ENCODE results near the gene C6orf58.

C6orf58 gene

DNA sequence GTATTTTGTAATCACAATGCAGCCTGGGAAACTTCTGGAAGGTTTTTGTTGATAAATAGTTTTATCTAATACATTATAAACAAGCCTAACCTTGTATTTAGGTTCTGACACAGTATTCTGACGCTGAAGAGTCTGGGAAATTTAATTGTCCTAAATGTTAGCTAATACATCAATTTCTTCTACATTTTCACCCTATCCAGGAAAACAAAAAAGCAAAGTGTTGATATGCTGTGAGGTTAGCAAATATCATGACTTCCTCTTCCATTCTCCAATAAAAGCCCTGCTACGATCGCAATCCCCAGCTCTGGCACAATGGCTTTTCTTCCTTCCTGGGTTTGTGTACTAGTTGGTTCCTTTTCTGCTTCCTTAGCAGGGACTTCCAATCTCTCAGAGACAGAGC lies at the start of gene C6orf58:
C6orf58 (plus strand) TSS at position 301 of the 400 bp plus-strand sequence; CDS start at position 313, 12 bp downstream.
- DNase-seq: no peak

DNA sequence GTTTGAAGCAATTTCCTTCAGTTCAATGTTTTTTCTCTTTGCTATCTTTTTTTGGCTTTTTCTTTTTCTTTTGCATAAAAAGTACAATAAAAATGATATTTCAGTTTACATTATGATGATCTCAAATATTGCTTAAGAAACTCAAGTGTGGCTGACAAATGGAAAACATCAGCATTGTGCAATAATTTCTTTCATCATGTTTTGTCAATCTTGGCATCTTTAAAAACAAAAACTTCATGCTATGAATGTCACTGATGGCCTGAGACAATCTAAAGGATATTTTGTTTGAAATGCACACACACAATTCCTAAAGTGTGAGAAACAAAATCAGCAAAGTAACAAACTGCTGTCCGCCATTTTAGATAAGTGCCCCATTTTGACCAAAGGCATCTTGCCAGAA lies 44.0 kb upstream of the C6orf58 start:
- no peak for DNase-seq

DNA sequence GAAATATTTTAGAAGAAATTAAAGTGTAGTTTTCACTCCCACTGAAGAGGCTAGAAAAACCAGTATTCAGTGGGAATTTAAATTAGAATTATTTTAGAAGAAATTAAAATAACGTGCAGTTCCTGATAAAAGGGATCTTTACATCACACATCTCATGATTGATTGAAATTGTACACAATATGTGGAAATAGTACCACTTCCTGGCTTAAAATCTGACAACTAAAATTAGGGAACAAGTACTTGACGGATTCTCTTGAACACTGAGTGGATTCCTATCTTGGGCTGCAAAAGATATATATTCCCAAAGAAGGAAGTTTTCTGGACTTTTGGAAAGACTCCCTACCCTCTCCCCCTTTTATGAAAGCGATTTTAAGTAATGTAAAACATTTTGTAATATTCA lies 43.2 kb upstream of the C6orf58 start:
- DNase-seq: no peak

DNA sequence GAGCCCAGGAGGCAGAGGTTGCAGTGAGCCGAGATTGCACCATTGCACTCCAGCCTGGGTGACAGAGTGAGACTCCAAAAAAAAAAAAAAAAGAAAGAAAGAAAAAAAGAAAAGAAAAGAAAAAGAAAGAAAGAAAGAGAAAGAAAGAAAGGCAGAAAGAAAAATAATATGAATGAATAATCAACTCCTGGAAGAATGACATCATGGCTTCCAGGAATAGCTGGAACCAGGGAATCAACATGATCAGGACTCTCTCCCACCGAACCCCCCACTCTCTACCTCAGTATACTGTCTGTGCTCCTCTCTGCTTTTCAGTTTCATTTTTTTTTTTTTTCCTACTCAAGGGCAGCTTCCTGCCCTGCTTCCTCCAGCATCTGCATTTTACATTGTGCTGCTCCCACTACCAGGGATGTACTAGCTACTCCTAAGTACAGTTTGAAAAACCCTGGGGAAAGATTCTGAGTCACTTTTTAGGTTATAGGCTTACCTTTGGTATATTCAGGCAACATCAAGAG lies 38.2 kb upstream of the C6orf58 start:
- no peak for DNase-seq

DNA sequence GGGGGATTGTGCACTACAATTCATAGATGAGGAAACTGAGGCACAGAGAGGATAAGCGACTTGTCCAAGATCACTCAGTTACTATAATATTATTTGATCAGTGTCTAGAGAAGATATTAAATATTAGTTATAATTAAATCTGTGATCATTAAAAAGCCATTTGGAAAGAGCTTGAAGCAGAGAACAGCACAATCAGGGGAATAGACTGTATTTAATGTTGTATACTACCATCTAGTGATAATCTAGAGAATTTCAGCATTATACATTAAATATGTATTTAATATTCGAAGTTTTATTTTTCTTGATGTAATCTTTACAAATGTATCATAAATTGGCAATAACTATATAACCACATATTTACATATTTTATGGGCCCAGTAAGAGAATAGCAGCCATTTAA lies 37.7 kb upstream of the C6orf58 start:
- DNase-seq: no peak

DNA sequence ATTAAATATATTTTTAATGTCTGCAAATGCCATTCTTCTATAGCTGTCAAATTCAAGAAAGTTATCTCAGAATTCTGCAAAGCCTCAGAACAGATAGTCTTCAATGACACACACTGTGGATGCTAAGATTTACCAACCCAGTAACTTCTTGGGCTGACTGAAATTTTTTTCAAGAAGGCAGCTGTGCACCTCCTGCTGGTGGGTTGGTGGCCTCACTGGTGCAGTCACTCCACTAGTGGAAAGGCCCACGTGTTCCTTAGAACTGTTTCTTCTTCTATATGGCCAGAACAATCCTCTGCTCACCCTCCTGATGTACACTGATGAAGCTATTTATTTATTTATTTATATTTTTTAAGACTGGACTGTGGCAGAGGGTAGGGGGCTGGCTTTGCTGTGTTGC lies 29.8 kb upstream of the C6orf58 start:
- no peak for DNase-seq

DNA sequence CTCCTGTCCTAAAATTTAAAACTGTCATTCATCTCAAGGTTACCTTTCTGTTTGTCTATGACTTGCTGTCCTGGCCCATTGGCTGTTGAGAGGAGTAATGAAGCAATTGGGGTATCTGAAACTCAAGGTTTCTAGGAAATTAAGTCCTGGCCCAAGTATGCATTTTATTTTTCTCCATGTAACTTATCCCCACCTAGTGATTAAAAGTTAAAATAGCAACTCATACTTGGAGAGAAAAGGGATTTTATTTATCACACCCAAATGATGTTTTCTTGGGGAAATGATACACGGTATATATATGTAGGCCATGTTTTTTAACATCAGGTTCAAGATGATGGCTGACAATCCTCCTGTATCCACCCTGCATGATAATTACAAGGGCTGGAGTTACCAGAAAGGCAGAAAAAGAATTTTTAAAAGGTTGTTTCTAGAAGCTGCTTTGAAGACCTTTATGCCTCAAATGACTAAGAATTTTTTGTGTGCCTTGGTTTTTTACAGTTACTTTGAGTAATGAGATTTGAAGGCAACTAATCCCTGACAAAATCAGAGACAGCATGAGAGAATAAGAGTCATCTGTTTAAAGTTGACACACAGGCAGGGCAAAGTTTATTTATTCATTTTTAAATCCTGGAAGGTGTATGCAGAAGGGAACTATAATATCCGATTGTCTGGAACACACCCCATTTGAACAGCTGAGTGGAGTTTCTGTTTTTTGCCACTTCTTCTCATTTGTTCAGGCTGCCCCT lies 28.9 kb upstream of the C6orf58 start:
- no peak for DNase-seq

DNA sequence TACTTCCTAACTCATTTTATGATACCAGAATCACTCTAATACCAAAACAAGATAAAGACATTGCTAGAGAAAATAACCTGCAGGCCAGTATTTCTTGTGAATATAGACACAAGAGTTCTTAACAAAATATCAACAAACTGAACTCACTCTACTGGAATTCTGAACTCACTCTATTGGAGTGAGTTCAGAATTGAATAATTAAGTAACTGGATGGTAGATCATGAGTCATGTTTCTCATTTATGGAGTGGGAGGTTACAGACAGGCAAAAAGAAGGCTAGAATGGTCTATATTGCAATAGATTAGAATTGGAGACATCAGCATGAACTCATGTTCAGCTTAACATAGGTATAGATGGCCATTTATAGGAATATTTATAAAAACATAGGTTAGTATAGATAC lies 26.6 kb upstream of the C6orf58 start:
- DNase-seq: no peak

DNA sequence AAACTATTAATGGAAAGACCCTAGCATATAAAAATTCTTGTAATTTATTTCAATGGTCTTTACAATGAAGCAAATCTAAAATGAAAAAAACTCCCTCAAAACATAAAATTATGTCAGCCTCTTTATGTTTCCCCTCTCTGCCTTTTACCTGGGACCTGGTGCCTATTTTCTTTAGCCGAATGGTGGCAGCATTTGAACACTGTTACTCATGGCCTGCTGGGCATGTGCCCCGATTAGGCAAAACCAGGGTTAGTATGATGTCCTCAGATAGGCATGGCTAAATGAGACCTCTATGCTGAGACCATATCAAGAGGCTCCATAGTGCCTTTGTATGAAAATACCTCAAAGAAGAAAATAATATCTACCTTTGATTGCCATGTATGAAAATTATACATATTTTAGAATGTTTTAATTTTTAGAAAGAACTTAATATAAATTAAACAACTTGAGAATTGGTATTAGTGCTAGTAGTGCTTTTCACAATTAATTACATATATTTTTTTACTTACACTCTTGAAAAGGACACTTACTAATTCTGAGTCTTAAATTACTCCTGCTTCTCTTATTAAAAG lies 22.5 kb upstream of the C6orf58 start:
- DNase-seq: no peak

DNA sequence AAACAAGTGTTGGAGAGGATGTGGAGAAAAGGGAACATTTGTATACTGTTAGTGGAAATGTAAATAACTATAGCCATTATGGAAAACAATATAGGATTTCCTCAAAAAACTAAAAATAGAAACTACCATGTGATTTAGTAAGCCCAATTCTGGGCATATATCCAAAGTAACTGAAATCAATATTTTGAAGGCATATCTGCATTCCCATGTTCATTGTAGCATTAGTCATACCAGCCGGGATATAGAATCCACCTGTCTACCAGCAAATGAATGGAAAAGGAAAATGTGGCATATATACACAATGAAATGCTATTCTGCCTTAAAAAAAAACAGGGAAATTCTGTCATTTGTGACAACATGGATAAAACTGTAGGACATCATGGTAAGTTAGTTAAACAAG lies 15.3 kb upstream of the C6orf58 start:
- DNase-seq: no peak

DNA sequence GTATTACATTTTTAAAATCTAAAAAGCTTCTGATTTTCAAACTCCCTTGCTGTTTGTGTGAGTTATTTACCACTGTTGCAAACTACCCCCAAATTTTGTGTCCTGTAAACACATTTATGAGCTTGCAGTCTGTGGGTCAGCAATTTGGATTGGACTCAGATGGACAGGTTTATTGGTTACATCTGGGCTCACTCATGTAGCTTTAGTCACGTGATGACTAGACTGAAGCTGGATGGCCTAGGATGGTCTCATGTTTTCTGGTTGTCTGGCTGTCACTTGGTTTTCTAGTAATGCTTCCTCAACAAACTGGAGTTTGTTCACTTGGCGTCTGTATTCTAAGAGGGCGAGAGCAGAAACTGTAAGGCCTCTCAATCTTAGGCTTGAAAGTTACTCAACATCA lies 12.2 kb upstream of the C6orf58 start:
- DNase-seq: no peak

DNA sequence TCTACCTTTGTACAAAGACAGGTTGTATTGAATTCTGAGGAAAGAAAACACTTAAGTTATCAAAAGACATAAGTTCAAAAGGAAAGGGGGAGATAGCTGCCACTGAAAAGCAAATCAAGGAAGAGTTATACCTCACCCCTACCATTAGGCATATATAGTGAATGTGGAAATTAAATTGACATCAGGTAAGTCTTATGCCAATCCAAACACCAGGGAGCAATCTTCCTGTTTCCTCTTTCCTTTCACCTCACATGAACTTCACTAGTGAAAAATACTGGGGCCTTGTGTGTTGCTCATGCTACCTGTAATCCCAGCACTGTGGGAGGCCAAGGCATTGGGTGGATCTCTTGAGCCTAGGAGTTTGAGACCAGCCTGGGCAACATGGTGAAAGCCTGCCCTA lies 10.9 kb upstream of the C6orf58 start:
- DNase-seq: no peak

DNA sequence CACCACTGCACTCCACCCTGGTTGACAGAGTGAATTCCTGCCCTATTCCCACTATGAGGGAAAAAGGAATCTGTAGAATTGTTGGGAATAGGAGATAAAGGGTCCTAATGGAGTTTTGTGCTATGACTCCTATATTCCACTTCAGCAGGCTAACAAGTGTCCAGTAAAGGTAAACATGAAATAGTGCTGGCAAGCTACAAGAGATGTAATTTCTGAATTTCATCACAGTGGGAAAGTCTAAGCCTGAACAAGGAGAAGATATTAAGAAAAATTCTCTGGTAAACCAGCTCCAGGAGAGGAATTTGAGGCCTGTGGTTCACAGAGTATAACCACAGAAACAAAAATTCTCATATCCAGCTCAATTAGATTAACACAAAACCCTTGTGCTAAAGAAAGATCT lies 10.3 kb upstream of the C6orf58 start:
- no peak for DNase-seq

DNA sequence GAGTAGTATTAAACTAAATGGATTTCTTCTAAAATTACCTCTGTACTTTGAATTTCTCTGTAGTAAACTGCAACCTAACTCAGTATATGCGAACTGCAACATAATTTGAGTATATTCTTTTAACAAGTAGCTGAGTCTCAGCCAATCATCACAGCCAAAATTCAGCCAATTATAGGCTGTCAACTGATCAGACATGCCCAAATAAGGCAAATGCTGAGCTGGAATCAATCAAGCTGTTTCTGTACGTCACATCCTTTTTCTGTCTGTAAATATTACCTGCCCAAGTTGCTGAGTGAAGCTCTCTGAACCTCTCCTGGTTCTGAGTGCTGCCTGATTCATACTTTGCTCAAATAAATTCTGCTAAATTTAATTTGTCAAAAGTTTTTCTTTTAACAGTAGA lies 9.5 kb upstream of the C6orf58 start:
- no peak for DNase-seq

DNA sequence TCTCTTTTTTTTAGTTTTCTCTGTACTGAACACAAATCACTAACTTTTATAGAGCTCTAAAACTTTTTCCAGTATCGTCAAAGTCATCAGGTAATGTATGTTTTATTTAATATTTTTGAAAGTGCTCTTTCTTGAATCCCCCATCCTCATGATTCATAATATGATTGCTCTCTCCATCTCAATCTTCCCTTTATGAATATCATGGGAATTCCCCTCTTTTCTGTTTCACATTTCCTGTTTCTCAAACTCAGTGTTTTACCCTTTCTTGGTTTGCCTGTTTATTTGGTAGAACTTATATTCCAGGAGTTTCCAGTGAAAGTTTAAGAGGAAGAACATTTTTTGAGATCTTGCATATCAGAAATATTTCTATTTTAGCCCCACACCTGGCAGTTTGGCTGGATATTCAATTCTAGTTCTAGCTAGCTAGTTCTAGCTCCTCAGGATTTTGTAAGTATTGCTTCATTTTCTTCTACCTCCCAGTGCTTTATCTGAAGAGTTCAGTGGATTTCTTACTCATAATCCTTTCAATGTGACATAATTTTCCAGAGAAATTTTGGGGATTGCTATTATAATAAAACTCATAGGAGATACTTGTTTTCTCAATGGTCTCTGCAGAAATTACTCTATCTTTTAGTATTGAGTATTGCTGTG lies 6.1 kb upstream of the C6orf58 start:
- no peak for DNase-seq

DNA sequence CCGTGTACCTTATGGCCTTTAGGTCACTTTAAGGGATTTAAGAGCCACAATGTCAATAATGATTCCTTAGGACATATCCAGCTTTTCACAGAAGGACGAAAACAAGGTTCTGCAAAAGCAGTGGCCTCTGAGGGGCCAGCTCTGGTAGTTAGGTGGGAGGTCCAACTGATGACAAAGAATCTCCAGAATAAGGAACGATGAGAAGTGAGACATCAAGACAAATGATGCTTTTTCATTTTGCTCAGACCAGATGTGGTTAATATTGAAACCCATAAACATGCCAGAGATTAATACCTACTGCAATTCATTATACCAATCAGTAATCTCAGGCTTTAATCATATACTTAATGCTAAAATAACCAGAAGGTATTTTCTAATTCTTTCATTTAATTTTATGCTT lies 1.9 kb downstream of the C6orf58 start:
- no peak for DNase-seq

DNA sequence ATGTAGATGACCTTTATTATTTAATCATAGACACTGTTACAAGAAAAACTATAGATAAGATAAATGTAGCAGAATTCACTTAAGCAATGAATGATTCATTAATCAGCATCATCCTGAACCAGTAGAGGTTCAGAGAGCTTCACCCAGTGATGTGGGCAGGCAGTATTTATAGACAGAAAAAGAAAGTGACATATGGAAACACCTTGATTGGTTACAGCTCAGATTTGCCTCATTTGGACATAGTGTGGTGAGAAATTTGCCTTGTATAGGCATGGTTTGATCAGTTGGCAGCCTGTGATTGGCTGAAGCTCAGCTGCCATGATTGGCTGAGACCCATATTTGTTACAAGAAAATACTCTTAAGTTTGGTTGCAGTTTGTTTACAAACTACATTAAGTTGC lies 4.6 kb downstream of the C6orf58 start:
- no peak for DNase-seq

DNA sequence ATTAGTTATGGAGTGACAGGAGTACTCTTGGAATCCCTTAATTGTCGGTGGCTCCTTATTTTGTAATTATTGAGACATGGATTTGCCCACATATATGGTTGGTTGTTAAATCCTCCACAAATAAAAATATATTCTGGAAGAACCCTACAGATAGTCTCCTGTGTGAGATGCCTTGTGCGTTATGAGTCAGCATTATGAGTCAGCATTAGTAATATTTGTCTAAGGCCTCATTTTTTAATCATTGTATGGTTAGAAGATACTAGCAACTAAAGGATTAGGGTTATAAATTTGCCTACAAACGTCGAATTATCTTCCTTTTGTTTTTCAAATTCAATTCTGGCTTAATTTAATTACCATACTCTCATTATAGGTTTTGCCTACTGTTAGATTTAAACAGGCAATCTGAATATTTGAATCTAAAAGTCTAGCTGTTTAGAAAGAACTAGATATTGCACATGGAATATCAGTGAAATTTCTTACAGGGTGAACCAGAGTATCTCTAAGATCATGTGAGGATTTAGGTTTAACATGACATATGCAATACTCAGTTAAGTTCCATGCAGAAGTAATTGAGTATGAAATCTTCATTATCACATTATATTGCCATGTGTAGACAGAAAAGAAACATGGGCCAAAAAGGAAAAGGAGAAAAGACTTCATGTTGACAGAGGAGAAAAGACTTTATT lies 5.9 kb downstream of the C6orf58 start:
- no peak for DNase-seq

DNA sequence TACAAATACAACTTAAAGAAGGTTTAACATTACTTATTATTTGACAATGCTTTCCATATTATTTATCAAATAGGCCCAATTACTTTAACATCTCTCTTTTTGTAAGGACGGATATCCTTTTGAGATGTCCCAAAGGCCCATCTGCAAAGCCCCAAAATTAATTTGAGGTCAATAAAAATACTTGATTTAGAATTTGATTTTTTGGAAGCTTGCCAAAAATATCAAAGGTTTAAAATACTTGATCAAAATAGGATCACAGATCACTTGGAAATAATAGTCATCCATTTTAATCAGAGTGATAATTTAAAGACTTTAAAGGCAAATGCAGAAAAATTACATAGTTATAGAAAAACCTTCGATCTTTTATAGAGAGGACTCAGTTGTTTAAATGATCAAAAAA lies 8.1 kb downstream of the C6orf58 start:
- DNase-seq: no peak

DNA sequence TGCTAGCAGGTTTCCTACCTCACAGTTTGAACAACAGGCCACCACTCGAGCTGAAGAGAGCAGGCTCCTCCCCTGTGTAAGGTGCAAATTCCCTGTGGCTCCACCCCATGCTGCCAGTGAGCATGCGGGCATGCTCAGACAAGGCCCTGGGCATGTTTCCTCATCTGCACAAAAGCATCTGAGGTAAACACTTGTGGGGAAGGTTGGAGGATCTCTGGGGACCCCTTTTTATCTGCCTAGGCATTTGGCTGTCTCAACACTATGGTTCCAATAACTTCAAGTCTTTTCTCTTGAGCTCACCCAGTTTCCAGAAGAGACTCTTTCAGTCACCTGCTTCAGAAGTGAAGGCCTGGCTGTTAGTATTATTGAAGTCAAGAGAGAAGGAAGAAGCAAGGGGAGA lies 9.4 kb downstream of the C6orf58 start:
- peak; percentile 8 to 14 for DNase-seq

DNA sequence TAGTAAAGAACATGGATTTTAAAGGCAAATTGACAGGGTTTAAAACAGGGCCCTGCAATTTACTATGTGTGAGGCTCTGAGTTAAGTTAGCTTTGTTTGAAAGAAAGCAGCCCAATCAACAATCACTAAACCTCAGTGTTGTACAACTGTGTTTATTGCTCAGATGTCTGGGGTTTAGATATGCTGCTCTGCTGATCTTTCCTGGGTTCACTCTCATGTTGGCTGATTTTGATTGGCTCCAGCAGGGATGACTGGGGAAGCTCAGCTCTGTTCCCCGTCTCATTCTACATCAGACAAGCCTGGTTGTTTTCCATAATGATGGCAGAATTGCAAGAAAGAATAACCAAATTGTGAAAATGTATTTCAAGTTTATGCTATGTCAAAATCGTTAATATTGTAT lies 10.9 kb downstream of the C6orf58 start:
- no peak for DNase-seq

DNA sequence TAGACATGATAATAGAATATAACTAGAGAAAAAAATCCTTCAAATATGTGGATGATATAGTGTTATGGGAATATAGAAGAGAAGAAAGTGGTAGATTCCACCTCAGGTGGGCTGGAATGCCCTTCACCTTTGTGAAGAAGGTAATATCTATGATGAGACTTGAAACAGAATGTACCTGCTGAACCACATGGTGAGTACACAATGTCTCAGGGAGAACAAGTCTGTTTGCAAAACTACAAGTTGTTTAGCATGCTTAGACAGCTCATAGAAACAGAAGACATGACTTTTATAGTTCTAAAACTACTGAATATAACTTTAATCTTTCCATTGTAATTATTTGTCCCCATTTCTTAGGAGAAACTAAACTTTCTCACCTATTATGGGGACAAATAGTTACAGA lies 12.2 kb downstream of the C6orf58 start:
- no peak for DNase-seq

DNA sequence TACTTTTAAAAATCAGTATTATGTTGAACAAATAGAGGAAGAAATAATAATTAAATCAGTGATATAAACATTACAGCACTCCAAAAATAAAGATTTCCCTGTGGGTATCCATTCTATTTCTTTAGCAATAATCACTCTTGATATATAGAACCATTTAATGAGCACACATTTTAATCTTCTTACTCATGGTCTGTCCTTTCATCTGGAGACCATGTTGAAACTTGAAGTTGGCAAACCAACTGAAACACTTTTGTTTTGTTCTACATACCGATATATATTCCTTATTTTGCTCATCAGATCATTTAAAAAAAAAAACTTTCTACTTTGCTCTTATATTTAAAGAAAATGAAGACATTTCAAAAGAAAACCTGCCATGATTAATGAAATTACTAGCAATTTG lies 13.4 kb downstream of the C6orf58 start:
- no peak for DNase-seq

DNA sequence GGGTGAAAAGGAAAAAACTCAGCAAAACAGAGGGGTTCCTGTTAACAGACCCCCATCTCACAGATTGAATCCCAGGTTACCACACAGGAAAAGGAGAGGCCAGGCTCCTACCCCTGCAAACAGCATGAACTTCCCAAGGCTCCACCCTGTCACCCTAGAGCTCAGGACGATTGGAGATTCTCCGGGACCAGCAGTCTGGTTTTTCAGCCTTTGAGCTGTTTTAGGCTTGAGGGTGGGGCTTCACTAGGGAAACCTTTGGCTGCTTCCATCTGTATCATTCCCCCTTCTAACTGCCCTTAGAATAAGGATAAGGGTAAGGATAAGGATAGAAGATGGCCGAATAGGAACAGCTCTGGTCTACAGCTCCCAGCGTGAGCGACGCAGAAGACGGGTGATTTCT lies 16.0 kb downstream of the C6orf58 start:
- DNase-seq: peak in 1 of 2 experiments; percentile 11

Data from NCI-H187 (cell line).